Mesendoderm (in vitro differentiated cells): ENCODE results near the gene TOMM22.

Experiments used
- DNase-seq: peaks from one replicate; pipeline ENCODE4 v3.0.0; 2013
- H2AK5ac ChIP-seq: 2 replicates; pipeline ENCODE4 v1.6.1; 2013; ENCODE audit warnings: low read length, inconsistent platforms
- H2BK120ac ChIP-seq: 2 replicates; pipeline ENCODE4 v1.6.1; 2013; ENCODE audit warnings: low read depth, mild to moderate bottlenecking, low read length, moderate library complexity, mixed read lengths
- H2BK15ac ChIP-seq: replicated peaks from 2 replicates; pipeline ENCODE4 v1.6.1; 2013; ENCODE audit warnings: low read depth, mild to moderate bottlenecking, moderate library complexity
- H2BK5ac ChIP-seq: 2 replicates; pipeline ENCODE4 v1.6.1; 2013; ENCODE audit warnings: low read length, inconsistent platforms
- H3K18ac ChIP-seq: 2 replicates; pipeline ENCODE4 v1.6.1; 2013; ENCODE audit warnings: mild to moderate bottlenecking, low read length, mixed read lengths
- H3K23ac ChIP-seq: one replicate; pipeline ENCODE4 v1.6.1; 2013; ENCODE audit warnings: low read length
- H3K27ac ChIP-seq: 2 replicates; pipeline ENCODE4 v1.5.1; 2013; ENCODE audit warnings: low read depth, mild to moderate bottlenecking, inconsistent platforms, low read length, moderate library complexity
- H3K27me3 ChIP-seq: 2 replicates; pipeline ENCODE4 v1.6.1; 2013; ENCODE audit warnings: low read length, control low read depth, mild to moderate bottlenecking, inconsistent platforms; ENCODE audit not compliant: insufficient read depth, poor library complexity
- H3K36me3 ChIP-seq: 2 replicates; pipeline ENCODE4 v1.6.1; 2013; ENCODE audit warnings: low read length, inconsistent platforms; ENCODE audit not compliant: control insufficient read depth, insufficient read depth
- H3K4ac ChIP-seq: one replicate; pipeline ENCODE4 v1.6.1; 2013; ENCODE audit warnings: low read depth, mild to moderate bottlenecking, low read length, moderate library complexity
- H3K4me1 ChIP-seq: 2 replicates; pipeline ENCODE4 v1.6.1; 2013; ENCODE audit warnings: low read depth, low read length, inconsistent platforms; ENCODE audit not compliant: control insufficient read depth
- H3K4me2 ChIP-seq: 2 replicates; pipeline ENCODE4 v1.6.1; 2013; ENCODE audit warnings: low read length
- H3K4me3 ChIP-seq: 2 replicates; pipeline ENCODE4 v1.5.1; 2013; ENCODE audit warnings: mild to moderate bottlenecking, low read length
- H3K56ac ChIP-seq: one replicate; pipeline ENCODE4 v1.6.1; 2013; ENCODE audit warnings: low read length
- H3K79me1 ChIP-seq: 2 replicates; pipeline ENCODE4 v1.6.1; 2013; ENCODE audit warnings: low read length, inconsistent platforms
- H3K79me2 ChIP-seq: 2 replicates; pipeline ENCODE4 v1.6.1; 2013; ENCODE audit warnings: mild to moderate bottlenecking, low read length; ENCODE audit not compliant: control insufficient read depth, insufficient read depth
- H3K9ac ChIP-seq: 2 replicates; pipeline ENCODE4 v1.6.1; 2013; ENCODE audit warnings: low read length, inconsistent platforms
- H4K5ac ChIP-seq: one replicate; pipeline ENCODE4 v1.6.1; 2013; ENCODE audit warnings: low read length
- H4K8ac ChIP-seq: one replicate; pipeline ENCODE4 v1.6.1; 2013; ENCODE audit warnings: low read depth, mild to moderate bottlenecking, control low read depth, low read length, moderate library complexity
- WGBS: extraction: QIAGEN DNeasy Blood & Tissue Kit; methylation state at CpG from one replicate; pipeline ENCODE4 v1.1.7; 2013; ENCODE audit warnings: low lambda C conversion rate, missing lambda C conversion rate; ENCODE audit not compliant: insufficient coverage; ENCODE audit errors: extremely low coverage; 5-methylcytosine and 5-hydroxymethylcytosine counted together

TOMM22 gene

GRCh38 chr22:38697425-38698089, 15.8 kb downstream of the TOMM22 start:
- no peak overlapping the region for H4K8ac ChIP-seq
- no CpG with 5 or more reads among the region's 8 CpGs for WGBS

GRCh38 chr22:38698407-38699094, 16.8 kb downstream of the TOMM22 start:
- no peak for DNase-seq
- no CpG with 5 or more reads among the region's 13 CpGs for WGBS
- no peak overlapping the region for H3K4ac ChIP-seq
- H3K4me2 ChIP-seq = peak overlapping the region; percentile 65
- H2AK5ac ChIP-seq = no peak overlapping the region
- no peak overlapping the region for H2BK5ac ChIP-seq
- H3K79me2 ChIP-seq = peaks cover 18% of the 10 kb centered on the region
- peaks cover 13% of the 10 kb centered on the region for H3K79me1 ChIP-seq
- H3K4me3 ChIP-seq = no peak overlapping the region
- no peak overlapping the region for H2BK15ac ChIP-seq
- H3K56ac ChIP-seq = peak overlapping the region; percentile 30
- H4K5ac ChIP-seq = no peak overlapping the region
- no peak overlapping the region for H3K23ac ChIP-seq
- peaks cover 3% of the 10 kb centered on the region for H3K4me1 ChIP-seq
- H2BK120ac ChIP-seq = no peak overlapping the region
- H4K8ac ChIP-seq = no peak overlapping the region
- no peaks in the 10 kb centered on the region for H3K36me3 ChIP-seq
- peak overlapping the region; percentile 35 for H3K9ac ChIP-seq
- H3K27me3 ChIP-seq = no peaks in the 10 kb centered on the region
- H3K27ac ChIP-seq = no peak overlapping the region
- H3K18ac ChIP-seq = no peak overlapping the region

More at GRCh38 chr22:38697425-38698089, 15.8 kb downstream of the TOMM22 start:
- Histone ChIP-seq H3K27ac (no peak overlapping the region), H3K27me3 (no peaks in the 10 kb centered on the region), H3K4me3 (no peak overlapping the region), H4K5ac (no peak overlapping the region), H3K36me3 (no peaks in the 10 kb centered on the region), H3K4ac (no peak overlapping the region), H3K56ac (peak overlapping the region; percentile 39), H3K79me2 (peaks cover 18% of the 10 kb centered on the region), H3K9ac (no peak overlapping the region), H2AK5ac (no peak overlapping the region), H2BK120ac (no peak overlapping the region), H2BK5ac (no peak overlapping the region), H2BK15ac (no peak overlapping the region), H3K4me2 (no peak overlapping the region), H3K79me1 (peaks cover 16% of the 10 kb centered on the region), H3K23ac (no peak overlapping the region), H3K4me1 (peaks cover 3% of the 10 kb centered on the region), H3K18ac (no peak overlapping the region)
- DNase-seq = peak; percentile 21

- Histone ChIP-seq H3K79me2 (peaks cover 18% of the 10 kb centered on the region), H3K56ac (peak overlapping the region; percentile 87), H3K36me3 (no peaks in the 10 kb centered on the region), H3K4me1 (peaks cover 3% of the 10 kb centered on the region), H3K23ac (no peak overlapping the region), H4K8ac (no peak overlapping the region), H3K4me2 (peak overlapping the region; percentile 65), H2BK5ac (no peak overlapping the region), H3K4me3 (peak overlapping the region; percentile 93), H3K9ac (peak overlapping the region; percentile 96), H2AK5ac (no peak overlapping the region), H2BK15ac (no peak overlapping the region), H4K5ac (no peak overlapping the region), H3K18ac (no peak overlapping the region), H3K4ac (no peak overlapping the region), H2BK120ac (no peak overlapping the region), H3K27ac (no peak overlapping the region), H3K27me3 (no peaks in the 10 kb centered on the region), H3K79me1 (peaks cover 12% of the 10 kb centered on the region)
- DNase-seq = no peak
- WGBS = no CpG with 5 or more reads among the region's 5 CpGs
These were observed 17.4 kb downstream of the TOMM22 start for GRCh38 chr22:38699143-38699542.

DNA sequence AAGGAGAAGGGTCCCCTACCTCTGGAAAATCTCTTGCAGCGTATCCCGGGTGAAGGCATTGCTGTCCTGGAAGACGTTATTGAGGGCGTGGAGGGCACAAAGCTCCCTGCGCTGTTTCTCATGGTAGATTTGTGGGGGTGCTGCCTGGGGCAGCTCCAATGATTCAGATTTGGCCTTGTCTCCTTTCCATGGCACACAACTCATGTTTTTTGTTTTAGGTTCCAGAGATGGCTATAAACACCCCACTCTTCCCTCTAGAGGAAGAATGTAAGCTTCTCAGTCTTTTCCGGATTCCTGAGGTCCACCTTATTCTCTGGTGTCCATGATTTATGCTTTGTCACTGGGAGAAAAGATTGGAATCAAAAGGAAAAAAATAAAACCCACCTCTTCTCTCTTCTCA, 18.0 kb downstream of the TOMM22 start:
- H3K4me3 ChIP-seq = peak overlapping the region; percentile 93
- H3K79me1 ChIP-seq = peaks cover 9% of the 10 kb centered on the region
- no peak overlapping the region for H4K8ac ChIP-seq
- peak overlapping the region; percentile 43 for H3K18ac ChIP-seq
- WGBS = no CpG with 5 or more reads among the region's 6 CpGs
- H2AK5ac ChIP-seq = no peak overlapping the region
- H3K36me3 ChIP-seq = no peaks in the 10 kb centered on the region
- DNase-seq = peak; percentile 22
- peaks cover 3% of the 10 kb centered on the region for H3K4me1 ChIP-seq
- H2BK15ac ChIP-seq = no peak overlapping the region
- peak overlapping the region; percentile 65 for H3K4me2 ChIP-seq
- peaks cover 18% of the 10 kb centered on the region for H3K79me2 ChIP-seq
- H3K27ac ChIP-seq = no peak overlapping the region
- no peak overlapping the region for H3K23ac ChIP-seq
- H3K4ac ChIP-seq = no peak overlapping the region
- H3K56ac ChIP-seq = peak overlapping the region; percentile 87
- peak overlapping the region; percentile 44 for H4K5ac ChIP-seq
- no peak overlapping the region for H2BK120ac ChIP-seq
- no peak overlapping the region for H2BK5ac ChIP-seq
- H3K27me3 ChIP-seq = no peaks in the 10 kb centered on the region
- peak overlapping the region; percentile 96 for H3K9ac ChIP-seq

- H2BK15ac ChIP-seq = no peak overlapping the region
- H2BK5ac ChIP-seq = no peak overlapping the region
- no peaks in the 10 kb centered on the region for H3K36me3 ChIP-seq
- peaks cover 9% of the 10 kb centered on the region for H3K79me1 ChIP-seq
- H3K27me3 ChIP-seq = no peaks in the 10 kb centered on the region
- H3K4me3 ChIP-seq = peak overlapping the region; percentile 93
- peak; percentile 46 for DNase-seq
- peak overlapping the region; percentile 76 for H3K27ac ChIP-seq
- H3K56ac ChIP-seq = peak overlapping the region; percentile 97
- H2AK5ac ChIP-seq = no peak overlapping the region
- peak overlapping the region; percentile 77 for H3K4me2 ChIP-seq
- peak overlapping the region; percentile 93 for H3K18ac ChIP-seq
- peaks cover 18% of the 10 kb centered on the region for H3K79me2 ChIP-seq
- peak overlapping the region; percentile 96 for H3K9ac ChIP-seq
- H2BK120ac ChIP-seq = peak overlapping the region; percentile 52
- no peak overlapping the region for H3K23ac ChIP-seq
- H4K5ac ChIP-seq = no peak overlapping the region
- WGBS = no CpG with 5 or more reads among the region's 57 CpGs
- H3K4me1 ChIP-seq = peaks cover 3% of the 10 kb centered on the region
- H3K4ac ChIP-seq = peak overlapping the region; percentile 59
- no peak overlapping the region for H4K8ac ChIP-seq
These were observed 18.6 kb downstream of the TOMM22 start for GRCh38 chr22:38700270-38700788.
